Effector memory CD8-positive, alpha-beta T cell (primary cell): ENCODE results near the gene RPA3.
"Not testable (repeated sequence)": the region's sequence is repeated elsewhere in the genome, so short reads cannot be mapped to it uniquely, and the experiment has no call there.

Experiments
- ATAC-seq: fragments of 150-1000 bp; cut with Tn5 transposase; replicated peaks from 2 replicates; pipeline ENCODE4 v1.10.0; 2021; ENCODE audit warnings: mild to moderate bottlenecking, moderate library complexity
- DNase-seq, 3 experiments: peaks; one replicate each; pipeline ENCODE4 v3.0.0; 2021
- H3K27ac Mint-ChIP-seq, 2 donors: one replicate each; pipeline ENCODE4 v1.8.0; 2022; ENCODE audit warnings: mild to moderate bottlenecking in 2 of 2, mixed read lengths in 2 of 2, moderate library complexity in 2 of 2
- H3K27me3 Mint-ChIP-seq, 2 donors: one replicate each; pipeline ENCODE4 v1.8.0; 2022; ENCODE audit warnings: mixed read lengths in 2 of 2
- H3K36me3 Mint-ChIP-seq: one replicate; pipeline ENCODE4 v1.8.0; 2022; ENCODE audit warnings: mild to moderate bottlenecking, moderate library complexity, mixed read lengths; ENCODE audit not compliant: insufficient read depth
- H3K4me1 Mint-ChIP-seq, 2 donors: one replicate each; pipeline ENCODE4 v1.8.0; 2022; ENCODE audit warnings: low read depth in 2 of 2, mixed read lengths in 2 of 2
- H3K4me3 Mint-ChIP-seq, 2 donors: one replicate each; pipeline ENCODE4 v1.8.0; 2022; ENCODE audit warnings: mild to moderate bottlenecking in 2 of 2, mixed read lengths in 2 of 2, moderate library complexity in 2 of 2
- H3K9me3 Mint-ChIP-seq, 2 donors: one replicate each; pipeline ENCODE4 v1.8.0; 2022; ENCODE audit warnings: mixed read lengths in 2 of 2

The RPA3 gene

DNA sequence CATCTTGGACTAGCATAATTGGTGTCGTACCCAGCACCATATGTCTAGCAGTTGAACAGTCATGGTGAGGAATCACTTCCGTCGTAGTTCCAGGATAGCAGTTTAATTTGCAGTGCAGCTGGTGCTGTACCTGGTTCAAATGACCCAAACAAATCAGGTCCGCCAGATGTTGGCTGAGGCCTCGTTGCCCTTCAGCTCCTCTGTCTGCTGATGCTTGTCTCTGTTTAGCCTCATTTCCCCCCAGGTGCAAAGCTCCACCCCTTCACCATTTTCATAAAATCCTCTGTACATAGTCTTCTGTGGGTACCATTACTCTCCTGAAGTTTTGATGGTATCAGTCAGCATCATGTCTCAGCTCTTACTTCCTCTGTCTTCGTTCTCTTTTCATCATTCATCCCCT is 42.7 kb downstream of the RPA3 start:
- no peak for DNase-seq
- peaks cover 9% of the 10 kb centered on the region for H3K36me3 Mint-ChIP-seq
- H3K27ac Mint-ChIP-seq, result peak overlapping the region; percentile 5 to 87
- no peaks in the 10 kb centered on the region for H3K27me3 Mint-ChIP-seq
- peaks cover 13 to 40% of the 10 kb centered on the region in 2 donors for H3K4me1 Mint-ChIP-seq
- H3K9me3 Mint-ChIP-seq, result no peaks in the 10 kb centered on the region
- no peak for ATAC-seq
- H3K4me3 Mint-ChIP-seq, result no peak overlapping the region

- DNase-seq (no peak), ATAC-seq (no peak)
- no peaks in the 10 kb centered on the region for H3K9me3 Mint-ChIP-seq
- no peak overlapping the region for H3K27ac Mint-ChIP-seq
- H3K4me3 Mint-ChIP-seq, result no peak overlapping the region
- H3K4me1 Mint-ChIP-seq, result peaks cover 6 to 29% of the 10 kb centered on the region in 2 donors
- no peaks in the 10 kb centered on the region for H3K27me3 Mint-ChIP-seq
- peaks cover 9% of the 10 kb centered on the region for H3K36me3 Mint-ChIP-seq
Observed at GRCh38 chr7:7673240-7673550, 45.2 kb downstream of the RPA3 start.

DNA sequence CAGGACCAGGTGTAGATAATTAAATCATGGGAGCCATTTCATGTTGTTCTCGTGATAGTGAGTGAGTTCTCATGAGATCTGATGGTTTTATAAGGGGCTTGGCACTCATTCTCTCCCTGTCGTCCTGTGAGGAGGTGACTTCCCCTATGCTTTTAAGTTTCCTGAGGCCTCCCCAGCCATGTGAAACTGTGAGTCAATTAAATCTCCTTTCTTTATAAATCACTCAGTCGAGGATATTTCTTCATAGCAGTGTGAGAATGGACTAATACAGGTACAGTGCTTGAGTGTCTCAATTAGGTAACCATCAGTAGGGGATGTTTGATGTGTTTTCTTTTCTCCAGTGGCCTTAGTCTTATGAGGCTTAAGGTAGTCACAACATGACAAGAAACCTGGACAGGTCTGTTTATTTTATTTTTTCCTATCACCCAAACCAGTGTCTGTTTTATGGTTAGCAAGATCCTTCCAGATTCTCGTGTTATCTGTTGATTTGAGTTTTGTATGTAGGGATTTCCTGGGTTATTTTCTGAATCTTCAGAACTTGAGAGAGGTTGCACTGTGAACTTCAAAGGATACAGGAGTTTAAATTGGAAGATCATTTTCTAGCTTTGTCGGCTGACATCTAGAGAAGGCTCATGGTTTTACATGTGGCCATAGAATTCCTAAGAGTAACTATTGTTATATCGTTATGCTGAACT is 45.7 kb downstream of the RPA3 start:
- Mint-ChIP-seq H3K4me1 (peaks cover 6 to 29% of the 10 kb centered on the region in 2 donors), H3K27ac (peak overlapping the region in 1 of 2 donors; percentile 4), H3K4me3 (no peak overlapping the region), H3K36me3 (peaks cover 9% of the 10 kb centered on the region), H3K27me3 (no peaks in the 10 kb centered on the region), H3K9me3 (no peaks in the 10 kb centered on the region)
- ATAC-seq (no peak), DNase-seq (no peak)

- Mint-ChIP-seq H3K4me3 (no peak overlapping the region), H3K36me3 (peaks cover 11% of the 10 kb centered on the region), H3K27ac (peak overlapping the region; percentile 4 to 50), H3K9me3 (no peaks in the 10 kb centered on the region), H3K27me3 (no peaks in the 10 kb centered on the region), H3K4me1 (peaks cover 6 to 29% of the 10 kb centered on the region in 2 donors)
- no peak for ATAC-seq
- DNase-seq, result no peak
Observed at GRCh38 chr7:7671361-7671760, 47.0 kb downstream of the RPA3 start.

GRCh38 chr7:7670490-7670889 is 47.9 kb downstream of the RPA3 start:
- Mint-ChIP-seq H3K27ac (no peak overlapping the region), H3K36me3 (peaks cover 7% of the 10 kb centered on the region), H3K27me3 (no peaks in the 10 kb centered on the region)

DNA sequence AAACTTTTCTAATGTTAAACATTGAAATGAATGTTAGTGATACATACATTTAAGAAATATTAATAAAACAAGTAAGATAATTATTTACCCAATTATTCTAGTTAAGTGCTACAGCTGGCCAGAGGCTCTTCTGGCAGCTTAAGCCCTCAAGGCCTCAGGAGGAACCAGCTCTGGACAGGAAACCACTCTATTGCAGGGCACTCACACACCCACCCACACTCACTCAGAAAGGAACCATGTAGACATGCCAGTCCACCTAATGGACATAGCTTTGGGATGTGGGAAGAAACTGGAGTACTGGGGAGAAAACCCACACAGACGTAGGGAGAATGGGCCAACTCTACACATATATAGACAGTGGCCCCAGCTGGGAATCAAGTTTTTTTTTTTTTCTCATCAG is 49.7 kb downstream of the RPA3 start:
- no peaks in the 10 kb centered on the region for H3K27me3 Mint-ChIP-seq
- no peaks in the 10 kb centered on the region for H3K9me3 Mint-ChIP-seq
- H3K4me3 Mint-ChIP-seq, result no peak overlapping the region
- H3K36me3 Mint-ChIP-seq, result peaks cover 5% of the 10 kb centered on the region
- DNase-seq, result no peak
- ATAC-seq, result no peak
- H3K27ac Mint-ChIP-seq, result no peak overlapping the region
- peaks cover 10 to 24% of the 10 kb centered on the region in 2 donors for H3K4me1 Mint-ChIP-seq

More at GRCh38 chr7:7670490-7670889, 47.9 kb downstream of the RPA3 start:
- H3K4me1 Mint-ChIP-seq, result peaks cover 6 to 26% of the 10 kb centered on the region in 2 donors
- no peak for DNase-seq
- H3K9me3 Mint-ChIP-seq, result no peaks in the 10 kb centered on the region
- no peak for ATAC-seq
- no peak overlapping the region for H3K4me3 Mint-ChIP-seq

GRCh38 chr7:7667187-7667586 is 51.2 kb downstream of the RPA3 start:
- peaks cover 2% of the 10 kb centered on the region for H3K36me3 Mint-ChIP-seq

GRCh38 chr7:7665031-7665430 is 53.4 kb downstream of the RPA3 start:
- ATAC-seq (no peak), DNase-seq (no peak)
- H3K9me3 Mint-ChIP-seq, result no peaks in the 10 kb centered on the region
- H3K27ac Mint-ChIP-seq, result no peak overlapping the region
- H3K4me3 Mint-ChIP-seq, result no peak overlapping the region
- no peaks in the 10 kb centered on the region for H3K27me3 Mint-ChIP-seq
- H3K36me3 Mint-ChIP-seq, result peaks cover 2% of the 10 kb centered on the region
- peaks cover 11 to 16% of the 10 kb centered on the region in 2 donors for H3K4me1 Mint-ChIP-seq

More at GRCh38 chr7:7667187-7667586, 51.2 kb downstream of the RPA3 start:
- H3K27ac Mint-ChIP-seq, result no peak overlapping the region
- DNase-seq, result no peak
- H3K4me1 Mint-ChIP-seq, result peaks cover 10 to 11% of the 10 kb centered on the region in 2 donors
- no peak for ATAC-seq
- H3K4me3 Mint-ChIP-seq, result no peak overlapping the region
- no peaks in the 10 kb centered on the region for H3K9me3 Mint-ChIP-seq
- no peaks in the 10 kb centered on the region for H3K27me3 Mint-ChIP-seq

GRCh38 chr7:7664291-7664690 is 54.1 kb downstream of the RPA3 start:
- H3K27ac Mint-ChIP-seq, result no peak overlapping the region
- H3K4me1 Mint-ChIP-seq, result peaks cover 13 to 23% of the 10 kb centered on the region in 2 donors
- H3K9me3 Mint-ChIP-seq, result peaks cover under 1 to 5% of the 10 kb centered on the region in 2 donors
- no peak overlapping the region for H3K4me3 Mint-ChIP-seq
- H3K36me3 Mint-ChIP-seq, result peaks cover 2% of the 10 kb centered on the region
- H3K27me3 Mint-ChIP-seq, result no peaks in the 10 kb centered on the region
- no peak for ATAC-seq
- no peak for DNase-seq

DNA sequence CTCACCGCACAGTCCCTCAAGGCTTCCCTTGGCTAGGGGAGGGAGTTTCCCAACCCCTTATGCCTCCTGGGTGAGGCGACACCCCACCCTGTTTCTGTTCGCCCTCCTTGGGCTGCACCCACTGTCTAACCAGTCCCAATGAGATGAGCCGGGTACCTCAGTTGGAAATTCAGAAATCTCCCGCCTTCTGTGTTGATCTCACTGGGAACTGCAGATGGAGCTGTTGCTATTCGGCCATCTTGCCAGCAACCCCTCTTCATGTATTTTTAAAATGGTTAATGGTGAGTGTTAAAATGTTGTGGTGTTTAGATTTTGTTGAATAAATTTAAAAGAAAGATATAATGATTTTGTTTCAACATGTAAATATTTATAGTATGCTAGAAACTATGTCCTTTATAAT is 55.9 kb downstream of the RPA3 start:
- Mint-ChIP-seq H3K4me1 (peaks cover 20 to 36% of the 10 kb centered on the region in 2 donors), H3K9me3 (peaks cover 2 to 8% of the 10 kb centered on the region in 2 donors), H3K36me3 (peaks cover 2% of the 10 kb centered on the region), H3K27ac (no peak overlapping the region), H3K27me3 (no peaks in the 10 kb centered on the region), H3K4me3 (no peak overlapping the region)
- DNase-seq, result no peak
- no peak for ATAC-seq

DNA sequence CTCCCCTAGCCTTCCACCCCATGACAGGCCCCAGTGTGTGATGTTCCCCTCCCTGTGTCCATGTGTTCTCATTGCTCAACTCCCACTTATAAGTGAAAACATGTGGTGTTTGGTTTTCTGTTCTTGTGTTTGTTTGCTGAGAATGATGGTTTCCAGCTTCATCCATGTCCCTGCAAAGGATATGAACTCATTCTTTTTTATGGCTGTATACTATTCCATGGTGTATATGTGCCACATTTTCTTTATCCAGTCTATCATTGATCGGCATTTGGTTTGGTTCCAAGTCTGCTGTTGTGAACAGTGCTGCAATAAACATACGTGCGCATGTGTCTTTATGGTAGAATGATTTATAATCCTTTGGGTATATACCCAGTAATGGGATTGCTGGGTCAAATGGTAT is 61.9 kb downstream of the RPA3 start:
- ATAC-seq, DNase-seq, H3K36me3 Mint-ChIP-seq, H3K4me3 Mint-ChIP-seq, H3K27me3 Mint-ChIP-seq, H3K27ac Mint-ChIP-seq, H3K9me3 Mint-ChIP-seq: not testable (repeated sequence)
- H3K4me1 Mint-ChIP-seq, result peaks cover 29 to 61% of the 10 kb centered on the region in 2 donors

GRCh38 chr7:7654964-7655715 is 63.3 kb downstream of the RPA3 start:
- no peaks in the 10 kb centered on the region for H3K36me3 Mint-ChIP-seq
- ATAC-seq (no peak), DNase-seq (no peak)
- H3K27me3 Mint-ChIP-seq, result no peaks in the 10 kb centered on the region
- no peak overlapping the region for H3K4me3 Mint-ChIP-seq
- H3K27ac Mint-ChIP-seq, result no peak overlapping the region
- H3K9me3 Mint-ChIP-seq, result peaks cover 4 to 8% of the 10 kb centered on the region in 2 donors
- H3K4me1 Mint-ChIP-seq, result peaks cover 28 to 59% of the 10 kb centered on the region in 2 donors

DNA sequence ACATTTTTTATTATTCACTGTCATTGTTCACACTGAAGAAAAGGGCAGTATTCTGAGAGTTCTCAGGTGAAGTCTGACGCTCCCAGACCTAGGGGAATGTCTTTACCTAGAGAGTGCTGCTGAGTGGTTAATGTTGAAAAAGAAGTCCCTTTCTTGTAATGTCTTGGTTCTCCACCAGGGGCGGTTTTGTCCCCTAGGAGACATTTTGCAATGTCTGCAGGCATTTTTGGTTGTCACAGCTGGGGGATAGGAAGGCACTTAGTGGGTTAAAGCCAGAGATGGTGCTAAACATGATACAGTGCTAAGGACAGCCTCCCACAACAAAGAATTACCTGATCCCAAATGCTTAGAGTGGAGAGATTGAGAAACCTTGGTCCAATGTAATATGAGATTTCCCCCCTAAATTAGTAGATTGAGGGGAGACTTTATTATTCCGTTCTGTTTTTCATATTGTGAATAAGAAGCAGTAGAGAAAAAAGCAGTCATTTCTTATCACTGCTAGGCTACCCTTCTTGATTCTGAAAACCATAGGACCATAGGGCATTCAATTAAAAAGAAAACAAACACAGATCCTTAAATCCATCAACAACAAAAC is 64.7 kb downstream of the RPA3 start:
- Mint-ChIP-seq H3K36me3 (no peaks in the 10 kb centered on the region), H3K27ac (peak overlapping the region in 1 of 2 donors; percentile 86), H3K27me3 (no peaks in the 10 kb centered on the region), H3K4me3 (no peak overlapping the region), H3K4me1 (peaks cover 27 to 48% of the 10 kb centered on the region in 2 donors), H3K9me3 (peaks cover 0 to 2% of the 10 kb centered on the region in 2 donors)
- DNase-seq (peak in 2 of 3 experiments; percentile 12 to 18), ATAC-seq (peak; percentile 26)
